ENCODE measurements around the gene OR52A1. TPM values are rescaled to one million over a fixed set of nuclear protein-coding genes. Genes with fewer than 3 reads are reported as not detected.

Gene OR52A1
- total RNA-seq, 2 donors from 2014 or later, result not detected

Other genes with a start within 250 kb of the OR52A1 start
- not detected for gene OR51G2, start 235.4 kb downstream of the OR52A1 start, total RNA-seq
- not detected for gene OR51G1, start 230.4 kb downstream of the OR52A1 start, total RNA-seq
- not detected for gene OR51A4, start 207.2 kb downstream of the OR52A1 start, total RNA-seq
- not detected for gene OR51A2, start 199.0 kb downstream of the OR52A1 start, total RNA-seq
- not detected for gene OR51L1, start 159.9 kb downstream of the OR52A1 start, total RNA-seq
- gene OR52J3, start 108.2 kb downstream of the OR52A1 start, total RNA-seq, result not detected
- gene OR52E2, start 95.1 kb downstream of the OR52A1 start, total RNA-seq, result not detected
- gene OR52E1, start 85.2 kb downstream of the OR52A1 start, total RNA-seq, result not detected
- gene OR52A5, start 16.4 kb downstream of the OR52A1 start, total RNA-seq, result not detected
- gene OR51V1, start 45.9 kb upstream of the OR52A1 start, total RNA-seq, result not detected
- 100 to 1,000 TPM in 1 of 2 donors, 1 to 10 TPM in 1; 3.0 to 113 TPM for gene HBB, start 72.3 kb upstream of the OR52A1 start, total RNA-seq
- gene HBD, start 79.7 kb upstream of the OR52A1 start, total RNA-seq, result not detected
- 1 to 10 TPM in 1 of 2 donors, not detected in 1; 5.7 TPM for gene HBG1, start 95.1 kb upstream of the OR52A1 start, total RNA-seq
- 10 to 100 TPM in 1 of 2 donors, not detected in 1; 14.9 TPM for gene HBG2, start 100.0 kb upstream of the OR52A1 start, total RNA-seq
- gene HBE1, start 115.2 kb upstream of the OR52A1 start, total RNA-seq, result 1 to 10 TPM in 1 of 2 donors, not detected in 1; 4.0 TPM
- gene OR51B4, start 147.2 kb upstream of the OR52A1 start, total RNA-seq, result not detected
- gene OR51B2, start 169.5 kb upstream of the OR52A1 start, total RNA-seq, result not detected
- not detected for gene OR51B5, start 188.8 kb upstream of the OR52A1 start, total RNA-seq
- not detected for gene OR51B6, start 196.8 kb upstream of the OR52A1 start, total RNA-seq
- not detected for gene OR51M1, start 229.1 kb upstream of the OR52A1 start, total RNA-seq